NCI-H1436 (cell line): Measurements from ENCODE around the gene GINS2.
A peak's percentile ranks its signal among the peaks of the same experiment; 100 is the strongest.

Experiments
- DNase-seq: peaks from one replicate; lab custom pipeline; 2025; lab: John Stamatoyannopoulos, UW

The GINS2 gene

GRCh38 chr16:85639529-85640253 lies 49.1 kb downstream of the GINS2 start:
- DNase-seq, result peak; percentile 70

- no peak for DNase-seq
Measured at GRCh38 chr16:85638695-85639409, 49.9 kb downstream of the GINS2 start.

- DNase-seq, result peak; percentile 38
Measured at GRCh38 chr16:85637808-85638647, 50.7 kb downstream of the GINS2 start.

- no peak for DNase-seq
Measured at GRCh38 chr16:85637061-85637807, 51.5 kb downstream of the GINS2 start.

- DNase-seq, result no peak
Measured at GRCh38 chr16:85636234-85636812, 52.4 kb downstream of the GINS2 start.

GRCh38 chr16:85635545-85636140 lies 53.1 kb downstream of the GINS2 start:
- no peak for DNase-seq

- no peak for DNase-seq
Measured at GRCh38 chr16:85634747-85635544, 53.8 kb downstream of the GINS2 start.

- no peak for DNase-seq
Measured at GRCh38 chr16:85633888-85634287, 54.9 kb downstream of the GINS2 start.

- DNase-seq, result no peak
Measured at GRCh38 chr16:85633438-85633743, 55.4 kb downstream of the GINS2 start.

GRCh38 chr16:85632709-85633437 lies 55.9 kb downstream of the GINS2 start:
- DNase-seq, result no peak

- no peak for DNase-seq
Measured at GRCh38 chr16:85631802-85632393, 56.9 kb downstream of the GINS2 start.

- no peak for DNase-seq
Measured at GRCh38 chr16:85631230-85631629, 57.5 kb downstream of the GINS2 start.

- no peak for DNase-seq
Measured at GRCh38 chr16:85629853-85630252, 58.9 kb downstream of the GINS2 start.

GRCh38 chr16:85629326-85629725 lies 59.4 kb downstream of the GINS2 start:
- no peak for DNase-seq

GRCh38 chr16:85628645-85629044 lies 60.1 kb downstream of the GINS2 start:
- no peak for DNase-seq

- DNase-seq, result no peak
Measured at GRCh38 chr16:85628265-85628556, 60.5 kb downstream of the GINS2 start.

GRCh38 chr16:85627526-85628264 lies 61.1 kb downstream of the GINS2 start:
- DNase-seq, result no peak

- no peak for DNase-seq
Measured at GRCh38 chr16:85627089-85627488, 61.7 kb downstream of the GINS2 start.
